Measurements from ENCODE around the gene MACF1.
A peak's percentile ranks its signal among the peaks of the same experiment; 100 is the strongest.

Gene MACF1

DNA sequence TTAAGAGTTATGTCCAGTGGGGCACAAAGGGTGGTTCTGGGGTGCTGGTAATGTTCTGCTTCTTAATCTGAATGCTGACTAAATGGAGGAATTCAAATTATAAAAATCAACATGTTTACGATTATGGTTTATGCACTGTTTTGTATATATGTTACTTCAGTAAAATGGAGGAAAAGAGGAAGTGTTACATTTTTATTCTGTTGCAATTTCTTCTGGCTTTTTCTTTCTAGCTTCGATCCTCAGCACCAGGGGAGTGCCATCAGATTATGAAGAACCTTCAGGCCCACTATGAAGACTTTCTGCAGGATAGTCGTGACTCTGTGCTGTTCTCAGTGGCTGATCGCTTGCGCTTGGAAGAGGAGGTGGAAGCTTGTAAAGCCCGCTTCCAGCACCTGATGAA is 105.5 kb downstream of the MACF1 start:
- DNase-seq, result peak; percentile 3 to 25

DNA sequence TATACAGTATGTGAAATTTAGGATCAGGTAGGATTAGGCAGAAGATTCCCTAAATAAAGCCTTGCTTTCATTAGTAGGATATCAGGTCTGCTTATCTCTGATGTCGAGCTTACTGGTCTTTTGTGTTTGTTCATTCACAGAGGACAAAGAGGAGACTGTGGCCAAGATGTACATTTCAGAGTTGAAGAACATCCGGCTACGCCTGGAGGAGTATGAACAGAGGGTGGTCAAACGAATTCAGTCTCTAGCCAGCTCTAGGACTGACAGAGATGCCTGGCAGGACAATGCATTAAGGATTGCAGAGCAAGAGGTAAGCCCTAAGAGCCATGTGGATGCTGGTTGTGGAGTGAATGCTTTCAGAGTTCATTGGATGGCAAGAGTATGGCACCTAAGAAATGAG is 106.2 kb downstream of the MACF1 start:
- no peak for DNase-seq

DNA sequence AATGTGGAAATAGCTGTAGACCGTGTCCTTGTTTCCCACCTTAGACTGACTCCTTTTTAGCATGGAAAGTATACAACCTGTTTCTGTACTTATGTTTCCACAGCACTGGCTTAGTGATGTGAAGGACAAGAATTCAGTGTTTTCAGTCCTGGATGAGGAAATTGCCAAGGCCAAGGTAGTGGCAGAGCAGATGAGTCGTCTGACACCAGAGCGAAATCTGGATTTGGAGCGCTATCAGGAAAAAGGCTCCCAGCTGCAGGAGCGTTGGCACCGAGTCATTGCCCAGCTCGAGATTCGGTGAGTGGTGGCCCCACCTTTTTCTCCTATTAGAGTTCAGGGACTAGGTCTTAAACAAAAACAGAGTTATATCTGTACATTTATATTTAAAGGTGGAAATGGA is 112.6 kb downstream of the MACF1 start:
- no peak for DNase-seq

DNA sequence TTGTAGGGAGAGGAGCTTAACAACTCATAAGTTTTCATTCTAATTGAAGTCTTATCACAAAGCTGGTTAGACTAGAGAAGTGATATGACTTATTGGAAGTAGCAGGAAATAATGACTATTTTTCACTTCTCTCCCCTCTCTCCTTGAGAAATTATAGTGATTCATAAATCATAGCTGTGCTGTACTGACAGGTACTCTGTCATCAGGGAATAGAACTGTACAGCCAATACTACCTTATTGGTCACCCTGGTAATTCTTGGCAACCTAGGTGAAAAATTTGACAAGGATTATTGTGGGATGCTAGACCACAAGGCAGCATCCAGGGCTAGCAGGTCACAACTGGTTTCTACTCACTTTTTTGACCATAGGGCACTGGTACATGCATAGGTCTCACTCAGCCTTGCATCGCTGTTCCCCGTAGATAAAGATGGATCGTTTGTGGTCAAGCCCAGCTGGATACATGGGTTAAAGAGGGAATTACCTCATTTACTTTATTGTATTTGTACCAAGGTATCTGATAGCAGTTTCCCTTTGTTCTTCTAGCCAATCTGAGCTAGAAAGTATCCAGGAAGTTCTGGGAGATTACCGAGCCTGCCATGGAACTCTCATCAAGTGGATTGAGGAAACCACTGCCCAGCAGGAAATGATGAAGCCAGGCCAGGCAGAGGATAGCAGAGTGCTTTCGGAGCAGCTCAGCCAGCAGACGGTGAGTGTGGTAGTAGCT is 113.6 kb downstream of the MACF1 start:
- DNase-seq, result no peak

DNA sequence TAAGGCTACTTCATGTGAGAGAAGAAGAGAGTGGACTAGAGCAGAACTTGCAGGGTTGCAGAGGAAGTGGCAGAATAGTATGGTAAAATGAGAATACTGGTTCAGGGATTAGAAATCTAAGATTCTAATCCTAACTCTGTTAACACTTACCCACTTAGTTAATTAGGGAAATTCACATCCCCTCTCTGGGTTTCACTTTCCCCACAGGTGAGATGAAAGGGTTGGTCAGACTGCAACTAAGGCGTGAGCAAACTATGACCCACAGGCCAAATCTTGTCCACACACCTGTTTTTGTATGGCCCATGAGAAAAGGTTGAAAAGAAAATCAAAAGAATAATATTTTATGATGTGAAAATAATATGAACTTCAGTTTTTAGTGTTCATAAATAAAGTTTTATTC is 117.5 kb downstream of the MACF1 start:
- DNase-seq, result no peak

DNA sequence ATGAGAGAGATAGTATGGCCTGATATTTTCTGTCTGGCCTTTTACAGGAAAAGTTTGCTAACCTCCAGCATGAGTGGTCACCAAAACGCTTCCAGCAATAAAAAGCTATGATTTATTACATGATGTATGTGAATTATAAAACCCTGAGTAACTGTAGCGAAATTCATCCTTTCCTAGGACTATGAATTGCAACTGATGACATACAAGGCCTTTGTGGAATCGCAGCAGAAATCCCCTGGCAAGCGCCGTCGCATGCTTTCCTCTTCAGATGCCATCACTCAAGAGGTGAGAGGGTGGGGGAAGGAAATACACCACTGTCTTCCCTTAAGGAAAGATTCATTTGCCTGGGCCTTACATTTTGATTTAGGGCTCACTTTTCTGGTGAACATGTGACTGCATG is 117.9 kb downstream of the MACF1 start:
- DNase-seq, result no peak

DNA sequence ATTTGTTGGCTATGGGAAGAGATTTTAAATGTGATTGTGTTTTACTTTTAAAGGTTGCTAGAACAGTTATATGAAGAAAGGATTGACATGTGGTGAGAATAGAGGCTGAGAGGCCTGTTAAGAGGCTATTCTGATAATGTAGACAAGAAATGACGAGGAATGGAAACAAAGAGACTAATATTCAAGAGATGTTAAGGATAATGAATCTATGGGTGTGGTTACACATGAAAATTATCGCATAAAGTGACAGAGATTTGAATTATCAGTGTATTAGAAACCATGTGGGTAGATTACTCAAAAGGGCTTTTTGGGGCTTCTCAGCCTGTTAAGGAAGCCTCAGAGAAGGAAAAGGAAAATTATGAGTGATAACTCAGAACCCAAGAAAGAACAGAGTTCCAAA is 120.4 kb downstream of the MACF1 start:
- no peak for DNase-seq

DNA sequence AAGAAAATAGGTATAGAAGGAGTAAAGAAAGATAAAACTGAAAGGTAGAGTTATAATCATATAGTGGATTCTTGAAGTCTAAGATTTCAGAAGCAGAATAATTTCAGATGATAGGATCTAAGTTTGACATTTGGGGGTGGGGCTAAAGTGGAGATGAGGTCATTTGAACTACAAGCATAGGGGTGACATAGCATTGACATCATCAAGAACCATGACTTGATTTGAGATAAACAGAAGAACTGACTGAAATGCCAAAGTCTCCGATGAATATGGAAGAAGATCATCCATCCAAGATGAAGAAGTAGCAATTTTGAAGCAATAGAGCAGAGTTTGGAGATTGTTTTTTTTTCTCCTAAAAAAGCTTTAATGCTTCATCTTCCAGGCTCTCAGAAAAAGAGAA is 122.3 kb downstream of the MACF1 start:
- DNase-seq, result peak in 1 of 2 donors; percentile 20

DNA sequence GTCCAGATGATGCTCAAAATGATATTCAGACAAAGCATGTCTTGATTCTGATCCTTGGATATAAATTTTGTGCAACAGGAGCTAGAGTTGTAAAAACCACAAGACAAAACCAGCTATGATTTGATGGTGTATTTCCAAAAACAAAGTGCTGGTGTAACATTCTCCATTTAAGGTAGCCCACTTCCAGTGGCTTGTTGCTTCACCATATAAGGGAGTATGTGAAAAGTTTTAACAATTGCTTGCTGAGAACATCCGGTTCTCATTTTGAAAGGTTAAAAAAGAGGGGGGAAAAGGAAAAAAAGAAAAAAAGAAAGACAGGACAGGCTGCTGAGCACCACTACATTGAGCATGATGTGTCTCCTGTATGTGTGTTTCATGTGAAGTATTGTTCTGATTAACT is 123.6 kb downstream of the MACF1 start:
- no peak for DNase-seq

DNA sequence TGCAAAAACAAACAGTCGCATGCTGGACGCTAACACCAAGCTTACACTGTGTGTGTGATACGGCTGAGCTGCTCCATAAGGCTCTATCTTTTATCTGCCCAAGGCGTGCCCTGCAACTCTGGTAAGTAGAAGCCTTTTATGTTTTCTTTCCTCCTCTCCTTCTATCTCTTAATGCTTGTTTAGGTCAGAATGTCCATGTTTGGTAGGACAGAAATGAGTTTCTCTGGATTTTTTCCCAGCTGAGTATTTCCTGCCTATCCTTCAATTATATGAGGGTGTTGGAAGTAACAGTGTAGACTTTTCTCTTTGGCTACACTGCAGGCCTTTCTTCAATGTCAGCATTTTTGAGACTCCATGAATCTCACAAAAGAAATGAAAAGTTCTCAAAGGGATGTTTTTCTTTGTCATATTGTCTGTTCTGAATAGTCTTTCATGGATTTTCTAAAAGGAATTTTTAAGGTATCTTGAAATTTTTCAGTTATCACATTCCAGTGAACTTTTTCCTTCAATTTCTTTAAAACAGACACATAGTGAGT is 124.2 kb downstream of the MACF1 start:
- DNase-seq, result no peak

DNA sequence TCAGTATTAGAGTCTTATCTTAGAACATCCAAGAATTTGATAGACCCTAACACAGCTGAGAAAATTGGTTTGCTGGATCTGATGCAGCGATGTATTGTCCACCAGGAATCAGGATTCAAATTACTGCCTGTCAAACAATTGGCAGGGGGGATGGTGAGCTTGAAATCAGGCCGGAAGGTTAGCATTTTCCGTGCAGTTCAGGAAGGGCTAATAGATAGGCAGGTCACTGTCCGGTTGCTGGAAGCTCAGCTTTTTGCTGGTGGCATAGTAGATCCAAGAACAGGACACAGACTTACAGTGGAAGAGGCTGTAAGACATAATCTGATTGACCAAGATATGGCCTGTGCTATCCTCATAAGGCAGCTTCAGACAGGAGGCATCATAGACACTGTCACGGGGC is 127.2 kb downstream of the MACF1 start:
- no peak for DNase-seq

DNA sequence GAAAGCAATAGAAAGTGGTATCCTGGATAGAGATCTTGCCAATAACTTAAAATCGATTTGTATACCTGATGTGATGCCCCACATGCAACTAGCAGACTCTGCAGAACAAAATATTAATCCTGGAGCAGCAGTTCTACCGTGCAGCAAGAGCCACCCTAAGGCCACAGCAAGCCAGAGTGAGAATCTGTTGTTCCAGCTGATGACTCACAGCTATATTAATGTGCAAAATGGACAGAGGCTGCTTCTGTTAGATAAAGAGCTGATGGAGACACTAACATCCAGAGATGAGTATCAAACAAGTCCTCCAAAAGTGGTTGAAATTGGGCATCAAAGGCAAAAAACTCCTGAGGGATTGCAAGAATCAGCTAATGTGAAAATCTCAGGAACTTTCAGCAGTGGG is 127.8 kb downstream of the MACF1 start:
- DNase-seq, result no peak

DNA sequence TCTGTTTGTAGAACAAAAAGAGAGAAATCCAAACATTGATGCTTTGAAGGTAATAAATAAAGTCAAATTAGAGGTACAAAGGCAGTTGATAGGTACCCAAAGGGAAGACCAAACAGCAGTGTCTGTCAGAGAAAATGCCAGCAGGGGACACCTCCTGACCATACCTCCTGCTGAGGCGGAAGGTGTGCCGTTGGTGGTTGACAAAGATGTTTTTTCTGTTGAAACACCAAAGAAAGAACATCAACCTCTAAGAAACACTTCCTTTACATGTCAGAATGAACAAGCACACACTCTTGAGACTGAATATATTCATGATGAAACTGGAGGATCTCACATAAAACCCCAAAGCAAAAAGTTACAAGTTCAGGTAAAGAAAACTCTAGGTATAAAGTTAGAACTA is 128.3 kb downstream of the MACF1 start:
- DNase-seq, result no peak

DNA sequence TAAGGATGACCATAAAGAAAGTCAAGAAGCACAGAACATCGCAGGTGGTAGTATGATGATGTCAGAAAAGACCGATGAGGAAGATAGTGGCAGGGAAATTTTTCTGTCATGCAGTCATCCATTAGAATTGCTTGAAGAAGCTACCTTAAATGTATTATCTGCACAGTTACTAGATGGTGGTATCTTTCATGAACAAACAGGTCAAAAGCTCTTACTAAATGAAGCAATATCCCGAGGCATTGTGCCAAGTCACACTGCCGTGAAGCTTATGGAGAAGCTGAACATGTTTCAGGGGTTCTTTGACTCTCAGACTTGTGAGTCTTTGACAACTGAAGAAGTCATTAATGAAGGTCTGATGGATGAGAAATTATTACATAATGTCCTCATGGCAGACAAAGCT is 128.8 kb downstream of the MACF1 start:
- DNase-seq, result no peak

DNA sequence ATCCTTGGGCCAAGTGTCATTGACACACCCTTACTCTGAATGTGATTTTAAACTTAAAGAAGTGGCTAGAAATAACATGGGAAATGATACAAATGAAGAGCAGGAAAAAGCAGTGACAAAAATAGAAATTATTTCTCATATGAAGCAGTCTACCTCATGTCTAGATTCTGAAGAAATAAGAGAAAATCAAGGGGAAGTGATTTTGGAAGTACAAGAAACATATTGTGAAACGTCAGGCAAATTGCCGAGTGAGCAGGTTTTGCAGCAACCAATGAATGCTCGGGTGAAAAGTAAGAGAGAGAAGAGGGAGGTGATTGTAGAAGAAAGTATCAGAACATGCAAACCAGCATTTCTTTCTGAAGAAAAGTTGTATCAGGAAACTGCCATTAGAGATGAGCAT is 130.7 kb downstream of the MACF1 start:
- peak; percentile 67 to 80 for DNase-seq

DNA sequence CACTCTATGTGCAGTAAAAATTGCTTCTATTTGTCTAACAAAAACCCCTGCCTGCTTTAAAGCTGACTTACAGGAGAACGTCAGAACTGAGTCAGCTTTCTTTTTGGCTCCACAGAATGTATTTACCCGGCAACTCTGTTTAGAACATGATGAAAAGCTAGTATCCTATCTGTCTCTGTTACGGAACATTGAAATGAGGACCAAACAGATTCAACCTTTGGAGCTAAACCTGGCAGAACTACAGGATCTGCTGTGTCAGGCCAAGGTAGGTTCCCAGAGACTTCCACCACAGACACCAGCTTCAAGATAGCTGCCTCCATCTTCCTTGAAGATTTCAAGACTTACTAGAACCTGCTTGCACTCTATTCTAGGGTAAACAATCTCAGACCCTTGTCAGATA is 132.6 kb downstream of the MACF1 start:
- DNase-seq, result no peak

DNA sequence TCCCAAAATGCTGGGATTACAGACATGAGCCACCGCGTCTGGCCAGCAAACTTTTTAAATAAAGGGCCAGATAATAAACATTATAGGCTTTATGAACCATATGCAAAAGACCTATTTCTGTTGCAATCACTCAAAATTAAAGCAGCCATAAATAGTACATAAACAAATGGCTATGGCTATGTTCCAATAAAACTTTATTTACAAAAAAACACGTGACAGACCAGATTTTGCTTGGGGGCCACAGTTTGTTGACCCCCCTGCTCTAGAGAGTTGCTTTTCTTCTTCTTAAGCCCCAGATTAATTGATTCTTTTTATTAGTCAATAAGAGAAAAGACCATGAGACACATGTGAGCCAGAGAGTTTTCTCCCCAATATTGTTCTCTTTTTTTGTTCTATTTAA is 138.3 kb downstream of the MACF1 start:
- DNase-seq, result no peak

DNA sequence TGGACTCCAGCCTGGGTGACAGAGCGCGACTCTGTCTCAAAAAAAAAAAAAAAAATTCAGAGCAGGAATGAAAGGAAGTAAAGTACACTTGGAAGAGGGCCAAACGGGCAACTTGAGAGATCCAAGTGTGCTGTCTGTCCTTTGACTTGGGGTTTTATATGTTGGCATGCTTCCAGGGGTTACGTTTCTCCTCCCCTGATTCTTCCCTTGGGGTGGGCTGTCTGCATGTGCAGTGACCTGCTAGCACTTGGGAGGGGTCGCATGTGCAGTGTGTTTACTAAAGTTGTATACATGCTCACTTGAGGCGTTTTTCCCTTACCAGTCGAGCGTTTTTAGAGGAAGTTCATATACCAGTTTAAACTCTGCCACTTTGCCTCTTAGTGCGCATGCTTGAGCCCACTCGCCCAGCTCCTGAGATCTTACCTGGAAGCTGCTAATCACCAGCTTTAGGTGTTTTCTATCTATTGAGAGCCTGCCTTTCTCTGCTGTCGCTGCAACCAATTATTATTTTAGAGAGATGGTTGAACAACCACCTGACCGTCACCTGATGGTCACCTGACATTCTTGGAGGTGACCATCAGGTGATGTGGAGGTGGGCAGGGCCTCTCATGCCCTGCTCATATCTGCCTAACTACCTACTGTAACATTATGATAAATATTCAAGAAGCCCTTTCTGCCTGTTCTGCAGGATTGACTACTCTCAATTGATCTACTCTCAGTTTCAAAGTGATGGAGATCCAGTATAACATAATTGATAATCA is 140.1 kb downstream of the MACF1 start:
- no peak for DNase-seq

DNA sequence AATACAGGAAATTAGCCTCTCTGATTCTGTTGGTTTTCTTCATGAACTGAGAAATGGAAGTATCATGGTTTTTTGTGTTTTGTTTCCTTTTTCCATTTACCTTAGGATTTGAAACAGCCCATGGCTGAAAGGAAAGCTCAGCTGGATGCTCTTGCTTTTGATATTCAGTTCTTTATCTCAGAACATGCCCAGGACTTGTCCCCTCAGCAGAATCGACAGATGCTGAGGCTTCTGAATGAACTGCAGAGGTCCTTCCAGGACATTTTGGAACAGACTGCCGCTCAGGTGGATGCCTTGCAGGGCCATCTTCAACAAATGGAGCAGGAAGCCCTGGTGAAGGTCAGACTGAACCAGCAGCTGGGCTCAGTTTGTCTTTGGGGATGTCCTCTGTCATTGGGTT is 142.4 kb downstream of the MACF1 start:
- DNase-seq, result no peak

DNA sequence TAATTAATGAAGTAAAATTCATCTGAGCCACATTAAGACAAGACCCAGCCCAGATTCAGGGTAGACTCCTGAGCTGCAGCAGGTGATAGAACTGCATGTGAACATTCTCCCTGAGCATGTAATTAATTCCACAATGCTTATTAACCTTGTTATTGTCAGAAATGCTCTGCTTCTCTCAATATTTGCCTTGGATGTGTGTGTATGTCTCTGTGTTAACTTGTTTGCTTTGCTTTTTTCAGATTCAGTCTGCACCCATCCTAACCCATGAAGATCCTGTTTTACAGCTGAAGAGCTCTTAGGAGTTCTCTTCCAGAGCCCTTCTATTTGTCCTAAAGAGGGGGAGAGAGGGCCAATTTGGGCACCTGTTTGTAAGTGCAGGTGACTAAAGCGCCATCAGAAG is 143.8 kb downstream of the MACF1 start:
- no peak for DNase-seq

DNA sequence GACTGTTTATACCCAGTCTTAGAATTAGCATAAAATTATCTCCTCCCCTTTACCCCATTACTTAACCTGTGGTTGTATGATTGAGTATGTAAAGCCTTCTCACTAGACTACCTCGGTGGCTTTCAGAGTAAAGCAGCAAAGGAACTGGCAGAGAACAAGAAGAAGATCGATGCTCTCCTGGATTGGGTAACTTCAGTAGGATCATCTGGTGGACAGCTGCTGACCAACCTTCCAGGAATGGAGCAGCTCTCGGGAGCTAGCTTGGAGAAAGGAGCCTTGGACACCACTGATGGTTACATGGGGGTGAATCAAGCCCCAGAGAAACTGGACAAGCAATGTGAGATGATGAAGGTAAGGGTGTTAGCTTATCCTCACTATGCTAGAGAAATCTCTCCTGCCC is 148.4 kb downstream of the MACF1 start:
- no peak for DNase-seq

DNA sequence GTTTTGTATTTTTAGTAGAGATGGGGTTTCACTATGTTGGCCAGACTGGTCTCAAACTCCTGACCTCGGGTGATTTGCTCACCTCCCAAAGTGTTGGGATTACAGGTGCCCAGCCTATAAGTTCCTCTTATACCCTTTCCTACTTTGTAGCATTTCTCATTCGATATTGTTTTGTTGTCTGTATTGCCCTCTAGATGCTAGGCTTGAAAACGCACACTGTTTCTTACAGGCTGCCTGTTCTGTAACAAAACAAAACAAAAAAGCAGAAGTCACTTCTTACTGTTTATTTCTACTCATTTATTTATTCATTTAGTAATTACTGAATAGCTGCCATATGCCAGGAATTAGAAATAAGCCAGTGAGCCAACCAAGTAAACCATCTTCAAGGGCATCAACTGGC is 150.1 kb downstream of the MACF1 start:
- DNase-seq, result no peak

DNA sequence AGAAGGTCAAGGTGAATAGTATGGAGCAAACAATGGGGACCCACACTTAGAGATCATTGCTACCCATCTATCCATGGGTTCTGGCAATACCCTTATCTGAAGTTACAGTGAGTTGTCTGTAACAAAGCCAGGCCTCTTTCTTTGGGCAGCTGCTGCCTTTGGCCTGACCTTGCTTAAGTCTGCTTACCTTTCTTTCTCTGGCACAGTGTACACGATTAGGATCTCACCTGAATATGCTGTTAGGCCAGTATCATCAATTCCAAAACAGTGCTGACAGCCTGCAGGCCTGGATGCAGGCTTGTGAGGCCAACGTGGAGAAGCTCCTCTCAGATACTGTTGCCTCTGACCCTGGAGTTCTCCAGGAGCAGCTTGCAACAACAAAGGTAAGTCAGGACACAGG is 154.0 kb downstream of the MACF1 start:
- no peak for DNase-seq

DNA sequence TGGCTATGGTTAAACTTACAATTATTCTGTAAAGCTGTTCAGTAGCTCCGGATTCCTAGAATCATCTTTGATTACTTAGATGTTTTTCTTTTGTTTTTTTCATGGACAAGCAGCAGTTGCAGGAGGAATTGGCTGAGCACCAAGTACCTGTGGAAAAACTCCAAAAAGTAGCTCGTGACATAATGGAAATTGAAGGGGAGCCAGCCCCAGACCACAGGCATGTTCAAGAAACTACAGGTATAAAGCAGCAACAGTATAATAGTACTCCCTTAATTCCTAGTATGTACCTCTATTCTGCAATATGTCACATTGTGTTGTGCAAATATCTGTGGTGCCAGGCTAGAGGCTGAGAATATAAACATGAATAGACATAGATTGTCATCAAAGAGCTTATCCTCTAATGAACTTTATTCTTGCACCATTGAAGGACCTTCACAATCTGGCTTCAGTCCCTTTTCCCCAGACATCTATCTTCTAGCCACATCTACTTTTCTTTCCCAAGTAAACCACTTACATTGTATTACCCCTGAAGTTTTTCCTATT is 154.6 kb downstream of the MACF1 start:
- no peak for DNase-seq
